Subcutaneous adipose tissue (tissue), 4 donors: ENCODE measurements around the gene IRF3. TPM values are rescaled to one million over a fixed set of nuclear protein-coding genes. Genes with fewer than 3 reads are reported as not detected.

ENCODE experiments used
- CTCF ChIP-seq: fragments of 450-650 bp; IDR thresholded peaks from one replicate; pipeline ENCODE4 v1.5.1; 2016; ENCODE audit warnings: low read depth, mild to moderate bottlenecking, control low read depth, antibody characterized with exemption, moderate library complexity
- total RNA-seq, 4 donors: library from RNA; depleted of rRNA; stranded (reverse); fragments of >200 nt; gene quantifications; one replicate each; pipeline ENCODE4 v1.1.0, GENCODE V29; 2016

The IRF3 gene
- total RNA-seq, 4 donors from 2014 or later, result 21.8 to 66.5 (median 39.0) TPM

DNA sequence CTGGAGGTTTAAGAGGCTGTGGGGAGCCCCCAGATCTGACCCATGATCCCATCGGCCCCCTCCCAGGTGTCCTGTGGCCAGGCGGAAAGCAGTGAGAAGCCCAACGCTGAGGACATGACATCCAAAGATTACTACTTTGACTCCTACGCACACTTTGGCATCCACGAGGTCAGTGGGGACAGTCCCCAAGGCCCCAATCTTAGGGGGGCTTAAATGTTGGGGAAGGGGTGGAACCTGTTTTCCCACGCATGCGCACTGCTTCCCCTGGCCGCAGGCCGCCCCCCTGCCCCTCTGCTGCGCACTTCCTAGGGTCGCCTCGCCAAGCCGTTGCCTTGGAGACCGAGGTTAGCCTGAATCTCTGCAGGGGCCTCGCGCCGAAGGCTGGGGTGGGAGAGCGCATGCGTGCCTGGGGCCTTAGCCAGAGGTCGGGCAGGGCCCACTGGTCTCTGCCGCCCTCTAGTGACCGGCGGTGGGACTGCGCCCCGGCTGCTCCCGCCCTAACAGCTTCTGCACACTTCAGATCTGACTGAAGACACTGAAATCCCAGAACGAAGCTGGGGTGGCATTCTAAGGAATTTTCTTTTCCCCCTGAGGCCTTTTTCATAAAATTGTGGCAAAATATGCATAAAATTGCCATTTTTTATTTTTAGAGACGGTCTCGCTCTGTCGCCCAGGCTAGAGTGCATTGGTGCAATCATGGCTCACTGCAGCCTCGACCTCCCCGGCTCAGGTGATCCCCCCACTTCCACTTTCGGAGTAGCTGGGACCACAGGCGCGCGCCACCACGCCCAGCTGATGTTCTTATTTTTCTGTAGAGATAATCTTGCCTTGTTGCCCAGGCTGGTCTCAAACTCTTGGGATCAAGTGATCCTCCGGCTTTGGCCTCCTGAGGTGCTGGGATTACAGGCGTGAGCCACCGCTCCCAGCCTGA, 15.0 kb upstream of the IRF3 start:
- TF ChIP-seq CTCF, result no peak

GRCh38 chr19:49679771-49680413, 14.2 kb upstream of the IRF3 start:
- no peak for TF ChIP-seq CTCF

DNA sequence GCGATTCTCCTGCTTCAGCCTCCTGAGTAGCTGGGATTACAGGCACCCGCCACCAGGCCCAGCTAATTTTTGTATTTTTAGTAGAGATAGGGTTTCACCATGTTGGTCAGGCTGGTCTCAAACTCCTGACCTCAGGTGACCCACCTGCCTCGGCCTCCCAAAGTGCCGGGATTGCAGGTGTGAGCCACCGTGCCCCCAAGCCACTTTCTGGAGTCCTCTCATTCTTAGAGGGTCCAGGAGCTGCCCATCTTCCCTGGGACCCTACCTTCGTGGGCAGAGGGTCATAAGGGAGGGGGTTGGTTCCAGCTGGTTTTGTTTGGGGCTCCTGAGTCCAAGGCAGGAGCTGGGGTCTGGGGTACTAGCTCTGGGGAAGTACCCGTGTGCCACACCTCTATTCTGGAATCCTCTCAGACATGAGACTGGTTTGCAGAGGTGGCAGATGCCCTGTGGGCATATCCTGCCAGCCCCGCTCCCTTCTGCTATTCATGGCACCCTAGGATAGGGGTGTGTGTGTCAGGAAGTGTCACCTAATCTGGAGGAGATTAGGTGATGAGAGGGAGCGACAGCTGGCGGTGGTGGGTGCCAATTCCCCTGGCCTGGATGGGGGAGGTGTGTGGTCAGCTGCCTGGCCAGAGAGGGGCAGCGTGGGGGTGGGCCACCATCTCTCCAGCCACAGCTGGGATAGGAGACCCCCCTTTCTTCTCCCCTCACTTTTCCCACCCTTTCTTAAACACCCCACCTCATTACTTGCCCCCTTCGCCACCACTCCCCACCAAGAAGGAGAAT, 13.5 kb upstream of the IRF3 start:
- no peak for TF ChIP-seq CTCF

DNA sequence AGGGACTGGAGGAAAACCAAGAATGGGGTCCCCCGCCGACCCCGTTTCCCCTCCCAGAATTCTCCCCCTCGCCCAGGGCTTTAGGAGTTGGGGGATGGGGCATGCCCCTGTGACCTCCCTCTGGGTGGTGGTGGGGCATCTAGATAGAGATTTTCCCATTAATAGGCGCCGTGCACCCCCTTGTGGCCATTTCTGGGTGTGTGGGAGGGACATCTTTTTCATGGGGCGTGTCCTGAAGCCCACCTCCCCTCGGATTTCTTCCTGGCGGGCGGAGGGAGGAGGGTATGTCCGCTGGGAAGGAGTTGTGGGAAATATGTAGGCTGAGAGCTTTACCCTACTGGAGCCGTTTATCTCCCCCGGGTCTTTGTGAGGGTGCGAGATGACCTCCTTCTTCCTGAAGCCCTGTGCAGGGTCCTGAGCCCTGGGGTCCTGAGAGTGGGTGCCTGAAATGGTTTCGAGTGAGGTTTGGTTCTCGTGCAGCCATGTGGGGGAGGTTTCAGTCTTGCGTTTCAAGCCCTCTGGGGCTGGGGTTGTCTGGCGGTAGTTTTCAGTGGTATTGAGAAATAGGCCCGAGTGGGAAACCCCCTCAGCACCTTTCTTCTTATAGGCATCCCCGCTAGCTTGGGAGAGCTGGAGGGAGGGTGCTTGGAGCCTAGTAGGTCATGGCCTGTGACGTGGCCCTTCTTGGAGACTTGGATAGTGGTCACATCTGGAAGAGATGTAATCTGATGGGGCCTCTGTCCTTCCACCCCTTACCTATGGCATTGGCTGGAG, 12.4 kb upstream of the IRF3 start:
- TF ChIP-seq CTCF, result no peak

- no peak for TF ChIP-seq CTCF
Observed at GRCh38 chr19:49677231-49677900, 11.7 kb upstream of the IRF3 start, which contains the start of gene PRMT1. TSS of gene PRMT1 (plus strand) at chr19:49677271. CDS start at chr19:49677281, 10 bp downstream.

- TF ChIP-seq CTCF, result no peak
Observed at GRCh38 chr19:49676784-49677230, 11.2 kb upstream of the IRF3 start.
